ENCODE data around the gene RICTOR.

RICTOR gene

GRCh38 chr5:39074017-39074814 lies at the start of gene RICTOR:
RICTOR (minus strand) TSS chr5:39074399; CDS start chr5:39074377, 22 bp downstream.
- DNase-seq = peak; percentile 98

DNA sequence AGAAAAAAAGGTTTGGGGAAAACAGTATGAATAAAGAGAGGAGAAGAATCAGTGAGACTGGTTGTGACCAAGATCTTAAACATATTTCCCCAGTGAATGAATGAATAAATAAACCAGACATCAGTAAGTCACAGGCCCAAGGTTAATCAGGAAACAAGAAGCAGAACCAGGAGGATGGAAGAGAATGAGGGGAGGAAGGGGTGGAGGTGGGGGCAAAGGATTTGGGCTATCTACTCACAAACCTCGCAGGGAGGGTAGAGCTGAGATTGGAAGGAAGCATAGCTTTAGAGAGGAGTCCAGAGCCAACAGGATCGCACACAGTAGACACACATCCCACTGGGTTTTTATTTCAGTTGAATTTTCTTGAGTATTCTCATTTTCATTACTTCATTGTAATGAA lies 47.7 kb upstream of the RICTOR start:
- no peak for DNase-seq

- no peak for DNase-seq
Measured at GRCh38 chr5:39121315-39121714, 47.1 kb upstream of the RICTOR start.

DNA sequence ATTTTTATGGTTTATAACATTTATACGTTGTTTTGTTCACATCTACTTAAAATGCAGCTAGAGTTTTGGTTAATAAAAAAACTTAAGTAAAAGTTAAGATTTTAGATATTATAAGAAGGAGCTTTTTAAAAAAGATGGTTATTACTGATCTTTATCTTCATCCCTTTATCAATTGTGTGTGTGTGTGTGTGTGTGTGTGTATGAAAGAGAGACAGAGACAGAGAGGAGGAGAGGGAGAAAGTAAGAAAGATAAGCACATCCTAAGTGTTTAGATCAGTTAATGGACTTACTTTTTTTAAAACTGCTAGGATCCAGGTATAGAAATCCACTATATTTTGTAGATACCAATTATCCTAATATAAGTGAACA lies 45.8 kb upstream of the RICTOR start:
- DNase-seq = no peak

DNA sequence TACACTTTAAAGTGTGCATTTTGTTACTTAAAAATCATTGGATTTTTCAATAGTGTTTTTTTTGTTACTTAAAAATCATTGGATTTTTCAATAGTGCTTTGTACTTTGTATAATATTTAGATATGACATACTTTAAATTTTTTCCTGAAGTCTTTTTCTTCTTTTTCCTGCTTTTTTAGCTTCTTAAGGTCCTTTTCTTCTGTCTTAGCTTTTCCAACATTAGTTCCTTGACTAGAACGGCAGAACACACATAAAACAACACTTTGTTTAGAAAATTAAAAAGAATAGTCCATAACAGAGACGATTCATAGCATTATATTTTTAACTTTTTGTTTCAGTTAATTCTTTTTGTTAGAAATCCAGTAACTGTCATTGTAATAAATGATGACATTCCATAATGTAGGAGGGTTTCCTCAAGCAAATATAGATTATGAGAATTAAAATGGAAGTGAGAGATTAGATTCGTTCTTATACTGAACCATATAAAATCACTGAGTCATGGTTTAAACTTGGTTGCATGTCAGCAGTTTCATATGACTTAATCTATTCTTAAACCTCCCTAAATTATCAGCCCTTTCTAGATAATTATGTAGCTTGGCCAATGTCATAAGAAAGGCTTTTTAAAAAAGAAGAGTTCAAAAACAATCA lies 45.3 kb upstream of the RICTOR start:
- DNase-seq = no peak

- DNase-seq = no peak
Measured at GRCh38 chr5:39118638-39119037, 44.4 kb upstream of the RICTOR start.

GRCh38 chr5:39117401-39117800 lies 43.2 kb upstream of the RICTOR start:
- no peak for DNase-seq

- DNase-seq = no peak
Measured at GRCh38 chr5:39116344-39117170, 42.4 kb upstream of the RICTOR start.

DNA sequence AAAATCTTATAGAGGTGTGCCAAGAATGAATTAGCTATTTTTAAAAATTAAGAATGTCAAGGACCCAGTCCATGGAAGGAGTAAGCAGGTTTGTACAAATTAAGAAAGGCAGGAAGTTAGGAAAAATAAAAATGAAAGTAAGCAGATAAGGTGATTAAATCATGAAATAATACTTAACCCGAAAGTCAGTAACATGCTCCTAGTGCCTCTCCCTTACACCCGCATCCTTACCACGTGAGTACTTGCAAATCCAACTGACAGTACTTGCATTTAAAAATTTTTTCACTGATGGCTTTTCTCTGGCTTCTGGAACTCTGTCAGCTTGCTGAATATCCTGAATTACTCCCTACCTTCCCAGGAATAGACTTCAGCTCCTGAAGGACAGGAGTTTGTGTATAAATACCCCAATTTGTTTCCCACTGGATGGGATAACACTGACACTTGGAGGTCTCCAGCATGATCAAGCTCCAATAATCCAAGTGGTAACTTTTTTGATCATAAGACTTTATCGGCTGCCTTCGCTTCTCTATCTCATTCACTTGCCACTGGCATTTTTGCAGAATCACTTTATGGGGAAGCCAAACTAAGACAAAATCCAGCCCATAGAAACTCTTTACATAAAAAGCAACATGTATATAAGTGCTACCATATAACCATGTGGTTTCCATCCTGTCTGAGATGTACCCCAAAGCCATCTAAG lies 41.6 kb upstream of the RICTOR start:
- DNase-seq = no peak

GRCh38 chr5:39114155-39114554 lies 40.0 kb upstream of the RICTOR start:
- no peak for DNase-seq

GRCh38 chr5:39113354-39113953 lies 39.3 kb upstream of the RICTOR start:
- no peak for DNase-seq

- DNase-seq = no peak
Measured at GRCh38 chr5:39109606-39110005, 35.4 kb upstream of the RICTOR start.

- DNase-seq = no peak
Measured at GRCh38 chr5:39108987-39109386, 34.8 kb upstream of the RICTOR start.

- DNase-seq = no peak
Measured at GRCh38 chr5:39107350-39107749, 33.2 kb upstream of the RICTOR start.

GRCh38 chr5:39106322-39106721 lies 32.1 kb upstream of the RICTOR start:
- no peak for DNase-seq

DNA sequence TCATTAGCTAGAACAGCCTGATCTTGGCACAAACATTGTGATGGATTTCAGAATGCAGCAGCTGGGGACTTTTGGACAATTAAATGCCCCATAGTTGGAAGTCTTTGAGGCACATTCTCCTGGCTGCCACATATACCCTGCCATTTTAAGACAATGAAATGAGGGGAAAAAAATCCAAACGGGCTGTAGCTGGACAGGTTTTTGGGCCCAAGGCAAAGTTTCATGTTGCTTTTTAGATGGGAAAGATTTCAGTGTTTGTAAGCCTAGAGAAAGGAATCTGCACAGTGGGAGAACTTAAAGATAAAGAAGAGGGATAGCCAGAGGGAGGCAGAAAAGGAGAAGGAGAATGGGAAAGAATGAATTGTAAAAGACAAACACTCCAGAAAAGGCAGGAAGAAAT lies 30.0 kb upstream of the RICTOR start:
- no peak for DNase-seq

DNA sequence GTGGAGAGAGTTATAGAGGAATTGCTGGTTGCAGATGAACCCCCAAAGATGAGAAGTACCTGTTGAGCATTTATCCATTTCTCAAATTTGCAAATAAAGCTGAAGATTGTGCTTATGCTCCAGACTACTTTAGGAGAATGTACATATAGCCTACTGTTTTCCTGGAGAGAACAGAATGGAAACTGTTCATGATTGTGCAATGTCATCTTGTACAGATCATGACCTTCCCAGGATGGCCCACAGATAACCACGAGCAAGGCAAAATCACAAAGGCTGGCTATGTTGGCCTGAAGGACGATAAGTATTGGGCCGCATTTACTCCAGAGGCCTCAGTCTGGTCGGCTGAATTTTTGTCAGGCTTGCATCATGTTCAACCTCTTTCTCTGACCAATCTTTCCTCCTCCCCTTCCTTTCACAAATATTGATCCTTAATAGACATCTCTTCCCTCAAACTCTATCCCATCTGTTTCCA lies 28.5 kb upstream of the RICTOR start:
- DNase-seq = no peak

DNA sequence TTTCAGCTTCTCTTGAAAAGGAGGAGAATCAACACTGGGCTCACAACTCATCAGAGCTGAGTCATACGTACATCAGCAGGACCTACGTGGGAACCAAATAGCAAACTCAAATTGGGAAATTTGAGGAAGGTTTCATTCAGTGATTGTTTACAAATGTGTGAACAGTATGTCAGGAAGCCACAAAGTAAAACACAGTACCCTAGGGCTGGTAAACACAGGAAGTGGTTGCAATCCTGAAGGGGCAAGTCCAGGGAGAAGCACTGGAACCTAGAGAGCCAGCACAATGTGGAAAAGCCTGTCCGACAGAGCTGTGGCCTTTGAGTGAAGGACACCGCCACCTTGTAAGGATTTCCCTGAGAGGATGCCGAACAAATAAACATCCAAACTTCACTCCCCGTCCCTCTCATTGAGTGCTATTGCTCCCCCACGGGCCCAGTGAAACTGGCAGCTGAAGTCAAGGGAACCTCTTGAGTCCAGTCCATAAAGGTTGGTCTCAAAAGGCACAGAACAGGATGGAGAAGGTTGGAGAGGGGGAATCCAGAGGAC lies 26.7 kb upstream of the RICTOR start:
- DNase-seq = peak; percentile 64

DNA sequence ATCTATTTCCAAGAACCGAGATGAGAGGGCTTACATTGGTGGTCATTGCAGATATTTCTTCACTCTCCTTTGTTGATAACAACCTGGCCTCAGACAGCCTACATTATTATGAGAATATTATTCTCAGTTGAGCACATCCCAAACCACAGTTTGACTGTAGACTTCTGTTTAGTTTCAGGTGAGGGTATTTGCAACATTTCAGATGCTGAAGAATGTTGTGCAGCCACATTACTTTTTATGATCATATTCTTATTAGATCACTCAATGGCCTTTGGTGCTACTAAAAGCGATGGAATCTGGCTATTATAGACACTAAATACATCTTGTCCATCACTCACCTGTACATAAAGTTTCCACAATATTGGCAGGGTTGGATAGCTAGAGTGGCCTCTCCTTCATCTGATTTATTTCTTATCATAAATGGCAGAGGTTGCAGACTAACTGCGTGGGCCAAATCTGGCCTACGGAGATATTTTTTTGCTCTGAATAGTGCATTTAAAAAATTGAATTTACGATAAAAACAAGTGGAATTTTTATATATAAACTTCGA lies 26.2 kb upstream of the RICTOR start:
- DNase-seq = no peak

DNA sequence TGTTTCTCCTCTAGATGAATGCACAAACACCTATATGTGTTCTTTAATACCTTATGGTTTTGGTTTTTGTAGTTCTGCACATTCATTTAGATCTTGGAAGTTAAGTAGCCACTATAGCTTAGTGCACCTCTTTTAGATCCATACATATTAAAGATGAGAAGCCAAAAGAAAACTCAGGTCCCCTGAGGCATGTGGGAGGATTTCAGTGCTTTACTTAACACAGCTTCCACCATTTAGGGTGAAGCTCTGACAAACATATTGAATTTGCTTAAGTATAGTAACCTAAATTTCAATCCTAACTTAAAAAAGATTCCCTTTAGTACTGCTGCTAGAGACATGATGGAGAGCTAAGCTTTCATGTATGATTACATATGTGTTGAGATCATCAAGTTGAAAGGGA lies 25.6 kb upstream of the RICTOR start:
- DNase-seq = no peak

DNA sequence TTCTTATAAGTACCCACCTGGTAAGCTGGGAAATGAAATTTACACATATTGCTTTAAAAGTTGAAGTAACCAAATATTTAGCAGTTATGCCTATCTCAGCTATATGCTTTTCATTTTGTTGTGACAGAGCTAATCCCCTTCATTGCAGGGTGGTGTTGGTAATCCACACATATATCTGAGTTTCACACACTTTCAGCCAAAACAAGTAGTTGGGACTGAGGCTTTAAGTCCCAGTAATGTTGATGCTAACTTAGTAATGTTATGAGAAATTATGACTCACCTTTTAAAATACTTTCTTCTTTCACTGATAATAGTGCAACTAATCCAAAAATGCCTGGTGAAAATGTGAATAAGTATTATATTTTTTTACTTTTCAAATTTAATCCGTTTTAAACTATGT lies 19.2 kb upstream of the RICTOR start:
- no peak for DNase-seq

All from inflammatory macrophage treated with lipopolysaccharide for 4 hours (primary cell).